GM21360 (cell line): ENCODE data around the gene CD28.
A peak's percentile ranks its signal among the peaks of the same experiment; 100 is the strongest.
"Not testable (repeated sequence)": the region's sequence is repeated elsewhere in the genome, so short reads cannot be mapped to it uniquely, and the experiment has no call there.

Experiments
- ATAC-seq: cut with Tn5 transposase; IDR thresholded peaks from one replicate; pipeline ENCODE4 v1.9.1; 2021; ENCODE audit warnings: mild to moderate bottlenecking, moderate library complexity; ENCODE audit not compliant: unreplicated experiment

The CD28 gene

GRCh38 chr2:203781151-203781550 is 74.7 kb downstream of the CD28 start:
- no peak for ATAC-seq

- peak; percentile 73 for ATAC-seq
These were observed 76.0 kb downstream of the CD28 start for GRCh38 chr2:203782262-203782976.

DNA sequence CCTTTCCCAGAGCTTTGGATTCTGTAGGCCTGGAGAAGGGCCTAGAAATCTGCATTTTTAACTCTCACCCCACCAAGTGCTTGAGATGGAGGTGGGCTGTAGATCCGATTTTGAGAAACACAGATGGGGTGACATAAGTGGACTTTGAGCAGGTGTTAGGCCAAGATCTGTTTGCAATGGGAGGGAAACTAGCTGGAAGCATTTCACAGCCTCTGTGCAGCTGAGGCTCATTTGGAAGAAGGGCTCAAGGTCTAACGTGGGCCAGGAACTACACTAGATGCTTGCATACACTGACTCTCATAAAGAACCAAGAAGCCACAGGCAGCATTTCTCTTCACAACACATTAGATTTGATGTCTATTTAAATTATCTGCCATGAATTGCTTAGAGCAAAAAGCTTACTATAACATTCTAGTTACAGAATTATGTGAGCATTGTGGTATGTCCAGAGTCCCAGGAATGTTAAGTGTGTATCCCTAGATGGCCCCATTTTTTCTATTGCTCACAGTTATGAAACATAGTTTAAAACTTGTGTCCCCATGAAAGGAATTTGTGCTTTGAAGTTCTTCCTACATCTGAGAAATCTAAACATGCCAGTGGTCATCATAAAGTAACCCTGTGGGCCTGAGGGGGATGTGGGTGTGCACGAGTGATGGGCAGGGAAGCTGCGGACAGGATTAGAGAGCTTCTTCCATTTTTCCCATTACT is 77.2 kb downstream of the CD28 start:
- ATAC-seq: no peak

GRCh38 chr2:203784710-203785270 is 78.4 kb downstream of the CD28 start:
- not testable (repeated sequence) for ATAC-seq

GRCh38 chr2:203785391-203786110 is 79.1 kb downstream of the CD28 start:
- ATAC-seq: not testable (repeated sequence)

DNA sequence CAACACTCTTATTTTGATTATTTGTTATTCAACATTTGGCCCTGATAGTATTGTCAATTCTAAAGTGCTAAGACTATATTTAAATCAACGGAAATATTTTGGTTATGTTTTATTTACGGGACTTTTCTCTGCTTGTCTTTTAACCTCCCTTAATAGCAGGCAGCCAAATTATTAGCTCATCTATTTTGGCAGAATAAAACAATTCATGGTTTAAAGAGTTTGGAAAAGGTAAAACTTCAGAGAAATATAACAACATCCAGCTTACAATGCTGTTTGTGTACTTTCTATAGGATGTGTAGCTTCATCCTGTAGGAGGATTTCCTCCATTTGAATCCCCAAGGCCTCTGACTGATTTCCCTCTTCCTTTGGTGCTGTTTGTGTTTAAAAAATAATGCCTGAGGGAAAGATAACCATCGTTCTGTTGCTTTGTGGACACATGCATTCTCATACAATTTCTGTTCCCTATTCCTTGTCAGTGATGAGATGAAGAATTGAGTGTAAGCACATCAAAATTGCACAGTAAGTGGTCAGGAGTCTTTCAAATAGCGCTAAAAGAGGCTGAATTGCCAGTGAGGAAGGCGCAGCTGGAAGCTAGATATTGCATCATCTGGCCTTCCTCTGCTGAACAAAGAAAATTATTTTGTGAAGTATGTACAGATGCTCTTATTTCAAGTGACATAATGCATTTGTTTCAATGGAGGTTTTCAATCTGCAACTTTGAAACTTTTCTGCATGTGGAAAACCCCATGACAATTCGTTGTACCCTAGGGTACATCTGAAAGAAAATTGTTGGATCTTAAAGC is 80.3 kb downstream of the CD28 start:
- no peak for ATAC-seq

DNA sequence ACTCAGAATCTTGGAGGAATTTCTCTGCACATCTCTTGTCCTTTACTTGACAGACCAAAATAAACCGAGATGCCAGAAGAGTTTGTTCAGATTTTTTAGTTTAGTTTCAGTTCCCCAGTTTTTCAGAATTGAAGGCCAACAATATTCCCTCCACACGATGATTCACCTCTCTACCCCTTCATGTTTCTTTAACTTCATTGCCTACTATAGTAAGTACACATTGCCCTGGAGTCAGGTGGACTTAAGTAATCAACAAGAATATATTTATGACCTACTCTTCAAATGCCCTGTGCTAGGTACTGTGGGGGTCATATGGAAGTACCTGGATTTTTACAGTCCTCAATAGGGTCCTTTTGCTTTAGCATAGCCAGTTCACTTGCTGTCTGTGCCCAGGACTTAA is 81.5 kb downstream of the CD28 start:
- ATAC-seq: no peak
